ENCODE measurements around the gene PTPRG. TPM values are rescaled to one million over a fixed set of nuclear protein-coding genes. Genes with fewer than 3 reads are reported as not detected.

Gene PTPRG
- total and polyA plus RNA-seq, 2 experiments from 2014 or later, result 8.5 to 34.9 TPM

DNA sequence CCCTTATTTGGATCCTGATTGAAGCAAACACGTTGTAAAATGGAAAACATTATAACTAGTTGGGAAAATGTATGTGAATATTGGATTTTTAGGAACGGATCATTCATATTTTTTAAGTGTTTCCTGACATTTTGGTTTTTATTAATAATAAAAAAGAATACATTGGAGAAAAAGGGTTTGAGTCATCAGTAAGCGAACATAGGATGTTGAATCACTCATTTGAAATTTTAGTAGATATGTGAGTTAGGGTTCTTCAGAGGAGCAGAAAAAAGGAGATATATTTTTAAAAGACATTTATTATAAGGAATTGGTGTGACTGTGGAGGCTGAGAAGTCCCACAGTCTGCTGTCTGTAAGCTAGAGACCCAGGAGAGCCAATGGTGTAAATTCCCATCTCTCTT lies 258.5 kb downstream of the PTPRG start:
- WGBS (ENCODE audit: low lambda C conversion rate, missing lambda C conversion rate), result 96% methylated on average over 3 of the region's 3 CpGs
- TF ChIP-seq, protein P1, sequence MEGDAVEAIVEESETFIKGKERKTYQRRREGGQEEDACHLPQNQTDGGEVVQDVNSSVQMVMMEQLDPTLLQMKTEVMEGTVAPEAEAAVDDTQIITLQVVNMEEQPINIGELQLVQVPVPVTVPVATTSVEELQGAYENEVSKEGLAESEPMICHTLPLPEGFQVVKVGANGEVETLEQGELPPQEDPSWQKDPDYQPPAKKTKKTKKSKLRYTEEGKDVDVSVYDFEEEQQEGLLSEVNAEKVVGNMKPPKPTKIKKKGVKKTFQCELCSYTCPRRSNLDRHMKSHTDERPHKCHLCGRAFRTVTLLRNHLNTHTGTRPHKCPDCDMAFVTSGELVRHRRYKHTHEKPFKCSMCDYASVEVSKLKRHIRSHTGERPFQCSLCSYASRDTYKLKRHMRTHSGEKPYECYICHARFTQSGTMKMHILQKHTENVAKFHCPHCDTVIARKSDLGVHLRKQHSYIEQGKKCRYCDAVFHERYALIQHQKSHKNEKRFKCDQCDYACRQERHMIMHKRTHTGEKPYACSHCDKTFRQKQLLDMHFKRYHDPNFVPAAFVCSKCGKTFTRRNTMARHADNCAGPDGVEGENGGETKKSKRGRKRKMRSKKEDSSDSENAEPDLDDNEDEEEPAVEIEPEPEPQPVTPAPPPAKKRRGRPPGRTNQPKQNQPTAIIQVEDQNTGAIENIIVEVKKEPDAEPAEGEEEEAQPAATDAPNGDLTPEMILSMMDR (IDR thresholded peaks at IDR 0.05; ENCODE audit: poor library complexity), result no peak
- TF ChIP-seq EZH2phosphoT487 (IDR thresholded peaks at IDR 0.05; ENCODE audit: low read depth, severe bottlenecking, unreplicated experiment), result no peak
- no peak for TF ChIP-seq EZH2 (IDR thresholded peaks at IDR 0.05; ENCODE audit: borderline replicate concordance)
- Histone ChIP-seq H2AFZ (no peak overlapping the region), H3K27me3 (no peaks in the 10 kb centered on the region), H4K20me1 (ENCODE audit: insufficient read depth, poor library complexity, severe bottlenecking) (no peaks in the 10 kb centered on the region), H3K4me1 (ENCODE audit: insufficient read depth) (no peaks in the 10 kb centered on the region), H3K9me3 (ENCODE audit: low read depth) (no peaks in the 10 kb centered on the region), H3K4me2 (no peak overlapping the region), H3K79me2 (peaks cover 9% of the 10 kb centered on the region), H3K27ac (no peak overlapping the region), H3K36me3 (replicated peaks; ENCODE audit: insufficient read depth, low read depth) (no peaks in the 10 kb centered on the region), H3K4me3 (no peak overlapping the region), H3K9me2 (replicated peaks; ENCODE audit: insufficient read depth) (no peaks in the 10 kb centered on the region)
- no peak for DNase-seq (ENCODE audit: low spot score)

DNA sequence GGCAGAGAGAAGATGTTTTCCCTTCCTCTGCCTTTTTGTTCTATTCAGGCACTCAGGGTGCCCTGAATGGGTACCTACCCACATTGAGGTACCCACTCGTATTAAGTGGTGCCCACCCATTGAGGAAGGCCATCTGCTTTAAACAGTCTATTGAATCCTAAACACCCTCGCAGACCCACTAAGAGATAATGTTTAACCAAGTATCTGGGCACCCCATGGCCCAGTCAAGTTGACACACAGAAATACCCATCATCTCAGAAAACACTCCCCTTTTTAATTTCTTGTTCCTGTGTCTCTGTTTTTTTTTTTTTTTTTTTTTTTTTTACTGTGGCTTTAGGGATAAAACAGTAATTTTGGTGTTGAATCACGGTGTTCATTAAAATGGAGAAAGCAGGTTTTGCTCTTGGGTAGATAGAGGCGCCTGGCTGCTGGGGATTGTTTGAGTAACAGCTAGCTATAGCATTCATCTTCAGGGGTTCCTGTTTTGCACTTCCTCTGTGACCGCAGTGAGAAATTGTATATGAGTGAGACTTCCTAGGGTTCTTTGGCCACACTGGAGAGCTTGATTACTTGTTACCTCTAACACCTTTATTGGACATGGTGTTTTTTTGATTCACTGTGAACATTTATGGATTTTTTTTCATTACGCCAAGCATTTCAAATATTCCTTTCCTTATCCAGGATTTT lies 259.1 kb downstream of the PTPRG start:
- no peak overlapping the region for H3K4me3 ChIP-seq
- H4K20me1 ChIP-seq (ENCODE audit: insufficient read depth, poor library complexity, severe bottlenecking), result no peaks in the 10 kb centered on the region
- H2AFZ ChIP-seq, result no peak overlapping the region
- TF ChIP-seq, protein P1 (IDR thresholded peaks at IDR 0.05; ENCODE audit: poor library complexity), result no peak
- TF ChIP-seq EZH2 (IDR thresholded peaks at IDR 0.05; ENCODE audit: borderline replicate concordance) (no peak), EZH2phosphoT487 (IDR thresholded peaks at IDR 0.05; ENCODE audit: low read depth, severe bottlenecking, unreplicated experiment) (no peak)
- no peaks in the 10 kb centered on the region for H3K9me3 ChIP-seq (ENCODE audit: low read depth)
- 98% methylated on average over 6 of the region's 6 CpGs for WGBS (ENCODE audit: low lambda C conversion rate, missing lambda C conversion rate)
- H3K27ac ChIP-seq, result no peak overlapping the region
- no peaks in the 10 kb centered on the region for H3K36me3 ChIP-seq (replicated peaks; ENCODE audit: insufficient read depth, low read depth)
- DNase-seq (ENCODE audit: low spot score), result no peak
- H3K9me2 ChIP-seq (replicated peaks; ENCODE audit: insufficient read depth), result no peaks in the 10 kb centered on the region
- no peak overlapping the region for H3K4me2 ChIP-seq
- no peaks in the 10 kb centered on the region for H3K4me1 ChIP-seq (ENCODE audit: insufficient read depth)
- H3K79me2 ChIP-seq, result peaks cover 7% of the 10 kb centered on the region
- H3K27me3 ChIP-seq, result no peaks in the 10 kb centered on the region

DNA sequence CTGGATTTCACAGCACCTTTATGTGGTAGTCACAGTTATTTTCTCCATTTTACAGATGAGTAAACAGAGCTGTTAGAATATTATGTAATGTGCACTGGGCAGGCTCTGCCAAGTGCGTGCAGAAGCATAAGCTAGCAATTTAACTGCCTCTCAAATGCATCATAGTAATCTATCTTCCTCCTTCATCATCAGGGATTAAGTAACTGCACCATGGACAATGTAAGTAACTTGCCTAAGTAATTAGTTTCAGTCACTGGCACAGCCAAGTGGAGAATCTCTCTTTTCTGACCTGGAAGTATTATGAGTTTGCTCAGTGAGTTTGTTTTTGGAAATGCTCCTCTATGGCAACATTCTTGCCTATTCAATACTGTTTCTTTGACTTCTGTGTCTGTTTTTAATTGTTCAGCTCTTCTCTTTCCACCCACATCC lies 260.5 kb downstream of the PTPRG start:
- DNase-seq (ENCODE audit: low spot score), result no peak
- Histone ChIP-seq H3K4me1 (ENCODE audit: insufficient read depth) (no peaks in the 10 kb centered on the region), H3K4me2 (no peak overlapping the region), H3K36me3 (replicated peaks; ENCODE audit: insufficient read depth, low read depth) (no peaks in the 10 kb centered on the region), H3K9me2 (replicated peaks; ENCODE audit: insufficient read depth) (no peaks in the 10 kb centered on the region), H3K79me2 (no peaks in the 10 kb centered on the region), H4K20me1 (ENCODE audit: insufficient read depth, poor library complexity, severe bottlenecking) (no peaks in the 10 kb centered on the region), H3K27ac (no peak overlapping the region), H3K27me3 (no peaks in the 10 kb centered on the region), H3K9me3 (ENCODE audit: low read depth) (no peaks in the 10 kb centered on the region), H3K4me3 (no peak overlapping the region), H2AFZ (no peak overlapping the region)
- TF ChIP-seq, protein P1 (IDR thresholded peaks at IDR 0.05; ENCODE audit: poor library complexity), result no peak
- TF ChIP-seq EZH2phosphoT487 (IDR thresholded peaks at IDR 0.05; ENCODE audit: low read depth, severe bottlenecking, unreplicated experiment) (no peak), EZH2 (IDR thresholded peaks at IDR 0.05; ENCODE audit: borderline replicate concordance) (no peak)
- 61% methylated on average over 1 of the region's 1 CpG for WGBS (ENCODE audit: low lambda C conversion rate, missing lambda C conversion rate)
